ENCODE results near the gene ANKIB1.

ANKIB1 gene

GRCh38 chr7:92447345-92448204 is 201.8 kb downstream of the ANKIB1 start, which contains the start of gene GATAD1:
TSS of gene GATAD1 (plus strand) at chr7:92447482. CDS start at chr7:92447730, 248 bp downstream.
- peak within 1 kb of the TSS; percentile 93 for H3K27ac ChIP-seq (ENCODE audit: extremely low read depth, low read depth, low read length)
- no peaks in the 10 kb centered on the region for H3K9me3 ChIP-seq (ENCODE audit: control insufficient read depth, insufficient read depth, low read depth, low read length)
- peaks cover 15 to 33% of the 10 kb centered on the region in 2 experiments; a peak in 2 of 3 replicates for H3K36me3 ChIP-seq (ENCODE audit: control insufficient read depth in 2 of 2, insufficient read depth in 1 of 2, low read length in 2 of 2)
- ChIA-PET POLR2A (interaction anchor here (0.7 to 2.5 kb wide), 16 partner anchors 9 to 567 kb away, joined by 3 to 22 read pairs (median 6); partner anchors contain the start of genes ANKIB1, CYP51A1, KRIT1 and LRRD1), CTCF (interaction anchor here (0.5 to 3.5 kb wide), 26 partner anchors 9 to 1133 kb away, joined by 3 to 34 read pairs (median 4); partner anchors contain the start of genes ANKIB1 and KRIT1)
- peak within 1 kb of the TSS; percentile 89 for H3K4me3 ChIP-seq (ENCODE audit: low read depth, low read length)
- no peaks in the 10 kb centered on the region for H3K4me1 ChIP-seq (ENCODE audit: control insufficient read depth, insufficient read depth, low read length)
- TF ChIP-seq ZNF175 (tag by site-specific recombination; IDR thresholded peaks at IDR 0.05): no peak
- no peak for TF ChIP-seq ZNF596 (tag by site-specific recombination; IDR thresholded peaks at IDR 0.05)
- 0 out of 2 replicates have a peak, but pooled peaks have one; percentile 44 for TF ChIP-seq ZNF2 (tag by site-specific recombination; IDR thresholded peaks at IDR 0.05)
- TF ChIP-seq ZNF837 (tag by site-specific recombination; IDR thresholded peaks at IDR 0.05): no peak
- TF ChIP-seq ZNF324 (tag by site-specific recombination; IDR thresholded peaks at IDR 0.05): peak; percentile 55; the same call in 1 of the 2 replicates
- TF ChIP-seq ZNF155 (tag by site-specific recombination; IDR thresholded peaks at IDR 0.05): no peak
- no peak for TF ChIP-seq GLI2 (tag by site-specific recombination; IDR thresholded peaks at IDR 0.05; ENCODE audit: borderline replicate concordance, low read depth)
- TF ChIP-seq ZNF366 (tag by site-specific recombination; conservative IDR thresholded peaks at IDR 0.05): no peak
- TF ChIP-seq ZNF561 (tag by site-specific recombination; IDR thresholded peaks at IDR 0.05; ENCODE audit: borderline replicate concordance): 0 out of 2 replicates have a peak, but pooled peaks have one; percentile 25
- no peak for TF ChIP-seq ZNF843 (tag by site-specific recombination; IDR thresholded peaks at IDR 0.05)
- 0 out of 2 replicates have a peak, but pooled peaks have one; percentile 22 for TF ChIP-seq KLF16 (tag by site-specific recombination; IDR thresholded peaks at IDR 0.05)
- TF ChIP-seq KLF17 (tag by site-specific recombination; IDR thresholded peaks at IDR 0.05): 0 out of 2 replicates have a peak, but pooled peaks have one; percentile 20
- TF ChIP-seq ZNF280C (tag by site-specific recombination; IDR thresholded peaks at IDR 0.05): no peak
- no peak for TF ChIP-seq ZNF138 (tag by site-specific recombination; IDR thresholded peaks at IDR 0.05; ENCODE audit: borderline replicate concordance)
- peak; percentile 69 for TF ChIP-seq ZBTB10 (tag by site-specific recombination; IDR thresholded peaks at IDR 0.05)
- no peak for TF ChIP-seq ZNF391 (tag by site-specific recombination; IDR thresholded peaks at IDR 0.05; ENCODE audit: borderline replicate concordance, low read depth)
- peak; percentile 74 for TF ChIP-seq ZEB2 (tag by site-specific recombination; IDR thresholded peaks at IDR 0.05)
- TF ChIP-seq GLIS2 (tag by site-specific recombination; IDR thresholded peaks at IDR 0.05): peak; percentile 75
- TF ChIP-seq ZNF335 (tag by site-specific recombination; conservative IDR thresholded peaks at IDR 0.05): no peak; the same call in none of the 2 replicates
- TF ChIP-seq ZNF580 (tag by site-specific recombination; IDR thresholded peaks at IDR 0.05): peak; percentile 61; the same call in 1 of the 2 replicates
- TF ChIP-seq ZNF76 (tag by site-specific recombination; IDR thresholded peaks at IDR 0.05; ENCODE audit: borderline replicate concordance, low read depth): peak; percentile 60; the same call in 1 of the 2 replicates
- TF ChIP-seq ZNF398 (tag by site-specific recombination; IDR thresholded peaks at IDR 0.05): 0 out of 2 replicates have a peak, but pooled peaks have one; percentile 14
- TF ChIP-seq ZNF768 (tag by site-specific recombination; IDR thresholded peaks at IDR 0.05): no peak
- TF ChIP-seq ZNF416 (tag by site-specific recombination; IDR thresholded peaks at IDR 0.05): no peak
- TF ChIP-seq ZBTB7A (tag by site-specific recombination; IDR thresholded peaks at IDR 0.05; ENCODE audit: low read depth): 0 out of 2 replicates have a peak, but pooled peaks have one; percentile 46
- peak; percentile 70; the same call in 1 of the 2 replicates for TF ChIP-seq BCL11B (tag by site-specific recombination; IDR thresholded peaks at IDR 0.05; ENCODE audit: low read depth)
- no peak for TF ChIP-seq ZNF571 (tag by site-specific recombination; IDR thresholded peaks at IDR 0.05)
- 0 out of 2 replicates have a peak, but pooled peaks have one; percentile 31 for TF ChIP-seq ZNF610 (tag by site-specific recombination; IDR thresholded peaks at IDR 0.05; ENCODE audit: borderline replicate concordance)
- 0 out of 2 replicates have a peak, but pooled peaks have one; percentile 29 for TF ChIP-seq ZSCAN30 (tag by site-specific recombination; IDR thresholded peaks at IDR 0.05)

Data from HEK293 (cell line).